Activated B cell treated with CpG ODN at 0.5 μM for 24 hours (primary cell): ENCODE data around the gene ARHGEF38. TPM values are rescaled to one million over a fixed set of nuclear protein-coding genes. Genes with fewer than 3 reads are reported as not detected.

Source experiments
- ATAC-seq: fragments of 200-7000 bp; cut with Tn5 transposase; one replicate; pipeline ENCODE4 v1.10.0; 2021; ENCODE audit warnings: low read depth, mild to moderate bottlenecking, moderate library complexity
- CTCF ChIA-PET: fragments of 350-600 bp; sonication (Branson Sonifier 250); formaldehyde crosslinking; loops from one replicate; lab custom pipeline; 2021; ENCODE audit warnings: antibody characterized with exemption; lab: Charles Lee
- POLR2A ChIA-PET: fragments of 350-600 bp; sonication (Branson Sonifier 250); formaldehyde crosslinking; loops from one replicate; lab custom pipeline; 2021; ENCODE audit warnings: antibody characterized with exemption; lab: Charles Lee
- DNase-seq: peaks from one replicate; pipeline ENCODE4 v3.0.0; 2022
- H3K27ac Mint-ChIP-seq: one replicate; pipeline ENCODE4 v1.8.0; 2020; ENCODE audit warnings: mixed read lengths
- H3K27me3 Mint-ChIP-seq: one replicate; pipeline ENCODE4 v1.8.0; 2021; ENCODE audit warnings: mixed read lengths
- H3K36me3 Mint-ChIP-seq: one replicate; pipeline ENCODE4 v1.8.0; 2021; ENCODE audit warnings: low read depth, mixed read lengths
- H3K4me1 Mint-ChIP-seq: one replicate; pipeline ENCODE4 v1.8.0; 2021; ENCODE audit warnings: mixed read lengths
- H3K4me3 Mint-ChIP-seq: one replicate; pipeline ENCODE4 v1.8.0; 2020; ENCODE audit warnings: mild to moderate bottlenecking, mixed read lengths
- H3K9me3 Mint-ChIP-seq: one replicate; pipeline ENCODE4 v1.8.0; 2020; ENCODE audit warnings: mixed read lengths
- CTCF ChIP-seq: fragments of 200-600 bp; IDR thresholded peaks from one replicate; pipeline ENCODE4 v1.8.0; 2022; ENCODE audit warnings: antibody characterized with exemption, mild to moderate bottlenecking
- intact Hi-C: fragments of 100-400 bp; cut with micrococcal nuclease; formaldehyde crosslinking; loops from one replicate; pipeline ENCODE4 v1.15.1; 2024
- total RNA-seq: library from RNA; stranded (reverse); gene quantifications from 2 replicates; pipeline ENCODE4 v1.2.3, GENCODE V29; 2022

ARHGEF38 gene
- total RNA-seq, 1 donor from 2014 or later, result not detected

GRCh38 chr4:105587841-105588240, 35.4 kb downstream of the ARHGEF38 start:
- intact Hi-C loops, result no loop called here
- H3K4me3 Mint-ChIP-seq, result no peak overlapping the region
- CTCF ChIA-PET, result no interaction called here
- DNase-seq, result no peak
- H3K27ac Mint-ChIP-seq, result no peak overlapping the region
- POLR2A ChIA-PET, result no interaction called here
- H3K27me3 Mint-ChIP-seq, result peaks cover 7% of the 10 kb centered on the region
- ATAC-seq, result no peak
- no peak for TF ChIP-seq CTCF
- no peaks in the 10 kb centered on the region for H3K36me3 Mint-ChIP-seq
- no peaks in the 10 kb centered on the region for H3K4me1 Mint-ChIP-seq
- no peaks in the 10 kb centered on the region for H3K9me3 Mint-ChIP-seq

- ChIA-PET CTCF (no interaction called here), POLR2A (no interaction called here)
- Mint-ChIP-seq H3K4me1 (no peaks in the 10 kb centered on the region), H3K4me3 (no peak overlapping the region), H3K9me3 (no peaks in the 10 kb centered on the region), H3K27ac (no peak overlapping the region), H3K27me3 (peaks cover 7% of the 10 kb centered on the region), H3K36me3 (no peaks in the 10 kb centered on the region)
- no peak for DNase-seq
- no peak for ATAC-seq
- intact Hi-C loops, result no loop called here
- no peak for TF ChIP-seq CTCF
Measured at GRCh38 chr4:105588252-105588651, 35.8 kb downstream of the ARHGEF38 start.

- Mint-ChIP-seq H3K27me3 (peaks cover 5% of the 10 kb centered on the region), H3K4me3 (no peak overlapping the region), H3K27ac (no peak overlapping the region), H3K9me3 (no peaks in the 10 kb centered on the region), H3K4me1 (peaks cover 5% of the 10 kb centered on the region), H3K36me3 (no peaks in the 10 kb centered on the region)
- intact Hi-C loops, result no loop called here
- POLR2A ChIA-PET, result no interaction called here
- CTCF ChIA-PET, result no interaction called here
- ATAC-seq, result no peak
- no peak for DNase-seq
- no peak for TF ChIP-seq CTCF
Measured at GRCh38 chr4:105591573-105591972, 39.2 kb downstream of the ARHGEF38 start.

GRCh38 chr4:105594099-105595010, 41.9 kb downstream of the ARHGEF38 start:
- peaks cover 5% of the 10 kb centered on the region for H3K4me1 Mint-ChIP-seq
- no peak overlapping the region for H3K4me3 Mint-ChIP-seq
- ChIA-PET CTCF (no interaction called here), POLR2A (no interaction called here)
- DNase-seq (no peak), ATAC-seq (no peak)
- intact Hi-C loops, result no loop called here
- TF ChIP-seq CTCF, result no peak
- no peaks in the 10 kb centered on the region for H3K9me3 Mint-ChIP-seq
- H3K27ac Mint-ChIP-seq, result no peak overlapping the region
- H3K36me3 Mint-ChIP-seq, result no peaks in the 10 kb centered on the region
- peaks cover 3% of the 10 kb centered on the region for H3K27me3 Mint-ChIP-seq

GRCh38 chr4:105596684-105597083, 44.3 kb downstream of the ARHGEF38 start:
- DNase-seq (no peak), ATAC-seq (no peak)
- peaks cover 5% of the 10 kb centered on the region for H3K4me1 Mint-ChIP-seq
- H3K9me3 Mint-ChIP-seq, result no peaks in the 10 kb centered on the region
- intact Hi-C loops, result no loop called here
- ChIA-PET POLR2A (no interaction called here), CTCF (no interaction called here)
- H3K4me3 Mint-ChIP-seq, result no peak overlapping the region
- peaks cover 3% of the 10 kb centered on the region for H3K27me3 Mint-ChIP-seq
- TF ChIP-seq CTCF, result no peak
- no peak overlapping the region for H3K27ac Mint-ChIP-seq
- no peaks in the 10 kb centered on the region for H3K36me3 Mint-ChIP-seq
